Measurements from ENCODE around the gene CDC42.

Gene CDC42

DNA sequence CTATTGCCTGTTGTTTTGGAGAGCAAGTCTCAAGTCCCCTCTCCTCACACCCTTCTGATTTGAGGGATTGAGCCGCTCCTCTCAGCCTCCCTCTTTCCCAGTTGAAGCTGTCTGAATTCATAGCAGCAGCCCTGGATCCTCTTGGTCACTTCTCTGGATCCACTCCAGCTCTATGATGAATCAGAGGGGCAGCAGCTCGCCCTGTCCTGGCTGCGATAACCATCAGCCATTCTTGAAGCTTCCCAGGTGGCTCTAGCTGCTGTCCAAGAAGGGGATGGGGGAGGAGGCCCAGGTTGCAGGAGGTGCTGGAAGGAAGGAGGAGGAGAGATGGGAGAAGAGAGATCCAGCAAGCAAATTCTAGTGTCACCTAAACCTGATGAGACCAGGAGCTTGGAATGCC, 59.1 kb downstream of the CDC42 start:
- no peak for DNase-seq

DNA sequence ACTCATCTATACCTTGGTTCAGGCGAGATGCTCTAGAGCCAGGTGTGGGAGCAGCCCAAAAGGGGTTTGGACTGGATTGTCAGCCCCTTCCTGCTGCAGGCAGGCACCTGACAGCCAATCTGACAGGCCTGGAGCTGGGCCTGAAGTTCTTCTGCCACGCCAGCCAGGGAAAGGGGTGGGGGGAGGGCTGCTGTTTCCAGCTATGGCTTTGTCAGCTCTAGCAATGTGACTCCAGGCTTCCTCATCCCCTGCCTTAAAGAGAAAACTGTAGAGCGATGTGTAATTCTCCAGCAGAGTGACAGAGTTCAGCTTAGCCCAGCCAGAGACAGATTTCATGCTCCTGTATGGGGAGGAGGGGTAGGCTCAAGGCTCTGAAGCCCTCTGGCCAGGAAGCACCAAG, 60.0 kb downstream of the CDC42 start:
- no peak for DNase-seq

DNA sequence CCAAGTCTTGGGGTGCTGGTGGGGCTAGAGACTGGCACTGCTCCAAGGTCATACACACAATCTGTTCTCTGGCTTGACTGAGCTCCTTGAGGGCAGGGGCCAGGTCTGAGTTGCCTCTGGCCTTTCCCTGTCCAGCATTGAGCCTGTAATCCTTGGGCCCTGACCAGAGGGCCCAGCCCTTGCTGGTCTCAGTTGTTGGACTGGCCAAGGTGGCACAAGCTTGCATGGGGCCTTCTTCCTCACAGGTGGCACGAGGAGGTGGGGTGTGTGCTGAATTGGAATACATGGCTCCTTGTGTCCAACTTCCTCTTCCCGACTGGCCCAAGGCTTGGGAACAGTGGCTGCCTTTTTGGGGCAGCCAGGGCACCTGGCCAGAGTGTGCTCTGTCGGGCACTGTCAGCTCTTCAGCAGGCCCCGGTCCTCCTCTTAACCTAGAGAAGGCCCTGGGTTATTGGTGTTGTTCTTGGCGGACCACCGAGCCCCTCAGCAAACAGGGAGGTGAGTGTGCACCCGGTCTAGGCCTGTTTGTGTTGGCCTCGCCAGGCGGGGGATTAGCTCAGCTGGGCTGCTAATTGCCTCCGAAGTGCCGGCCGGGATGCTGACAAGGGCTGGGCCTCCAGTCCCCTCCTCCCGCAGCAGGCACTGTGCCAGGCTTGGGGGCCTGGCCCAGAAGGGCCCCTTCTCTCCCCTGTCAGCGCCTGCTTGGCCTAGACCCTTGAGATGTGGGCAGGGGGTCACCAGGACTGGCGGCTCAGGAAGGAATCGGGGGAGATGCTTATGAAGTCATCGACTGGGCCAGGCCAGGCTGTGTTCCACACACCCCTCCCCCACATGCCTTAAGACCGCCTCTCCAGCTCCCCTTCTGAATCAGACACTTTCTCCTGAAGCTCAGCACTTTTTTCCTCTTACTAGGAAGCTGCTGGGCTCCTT, 61.8 kb downstream of the CDC42 start:
- no peak for DNase-seq

DNA sequence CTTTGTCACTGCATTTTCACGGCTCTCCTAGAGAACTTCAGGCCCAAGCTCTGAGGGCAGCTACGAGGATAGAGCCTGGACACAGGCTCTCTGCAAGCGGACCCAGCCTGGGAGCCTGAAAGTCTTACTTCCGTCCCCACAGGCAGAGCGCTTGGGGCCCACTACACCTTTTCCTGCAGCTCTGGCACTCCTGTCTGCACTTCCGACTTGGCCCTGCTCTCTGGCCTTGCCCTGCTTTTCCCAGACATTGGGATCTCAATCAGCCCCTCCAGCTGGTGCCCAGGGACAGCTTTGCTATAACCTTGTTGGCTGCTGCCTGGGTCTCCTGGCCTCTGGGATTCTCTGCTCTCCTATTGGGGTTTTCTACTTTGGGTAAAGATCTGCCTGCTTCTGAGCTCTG, 62.8 kb downstream of the CDC42 start:
- DNase-seq = no peak

DNA sequence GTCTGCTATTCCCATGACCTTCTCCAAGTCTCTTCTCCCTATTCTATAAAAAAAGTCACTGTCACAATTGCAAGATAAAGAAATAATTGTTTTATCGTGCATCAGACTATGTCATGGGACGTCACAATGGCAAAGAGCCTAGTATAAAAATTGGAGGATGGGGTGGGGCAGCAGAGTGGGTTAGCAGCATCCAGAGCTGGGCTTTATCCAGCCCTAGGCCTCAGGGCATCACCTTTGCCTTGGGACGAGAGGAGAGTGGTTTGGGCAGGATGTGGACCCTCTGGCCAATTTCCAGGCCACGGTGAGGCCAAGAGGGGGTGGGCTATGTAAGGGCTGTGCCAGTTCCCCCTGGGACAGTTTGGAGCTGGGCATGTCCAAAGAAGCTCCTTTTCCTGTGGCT, 64.7 kb downstream of the CDC42 start:
- no peak for DNase-seq

DNA sequence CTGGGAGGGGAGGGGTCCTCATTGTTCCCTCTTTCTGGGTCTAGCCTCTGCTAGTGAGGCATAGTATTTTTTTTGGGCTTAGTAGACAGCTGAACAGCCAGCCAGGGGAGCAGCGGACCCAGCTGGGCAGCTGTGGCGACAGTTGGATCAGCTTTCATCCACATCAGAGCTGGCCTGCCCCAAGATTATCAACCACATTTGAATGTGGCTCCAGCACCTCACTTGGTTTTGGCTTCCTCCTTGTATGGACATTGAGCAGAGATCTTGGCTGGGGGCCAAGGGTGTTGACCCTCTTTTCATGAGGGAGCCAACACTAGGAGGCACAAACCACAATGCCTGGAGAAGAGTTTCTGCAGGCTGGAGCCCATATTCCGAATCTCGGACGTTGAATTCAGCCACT, 65.3 kb downstream of the CDC42 start:
- DNase-seq = no peak

DNA sequence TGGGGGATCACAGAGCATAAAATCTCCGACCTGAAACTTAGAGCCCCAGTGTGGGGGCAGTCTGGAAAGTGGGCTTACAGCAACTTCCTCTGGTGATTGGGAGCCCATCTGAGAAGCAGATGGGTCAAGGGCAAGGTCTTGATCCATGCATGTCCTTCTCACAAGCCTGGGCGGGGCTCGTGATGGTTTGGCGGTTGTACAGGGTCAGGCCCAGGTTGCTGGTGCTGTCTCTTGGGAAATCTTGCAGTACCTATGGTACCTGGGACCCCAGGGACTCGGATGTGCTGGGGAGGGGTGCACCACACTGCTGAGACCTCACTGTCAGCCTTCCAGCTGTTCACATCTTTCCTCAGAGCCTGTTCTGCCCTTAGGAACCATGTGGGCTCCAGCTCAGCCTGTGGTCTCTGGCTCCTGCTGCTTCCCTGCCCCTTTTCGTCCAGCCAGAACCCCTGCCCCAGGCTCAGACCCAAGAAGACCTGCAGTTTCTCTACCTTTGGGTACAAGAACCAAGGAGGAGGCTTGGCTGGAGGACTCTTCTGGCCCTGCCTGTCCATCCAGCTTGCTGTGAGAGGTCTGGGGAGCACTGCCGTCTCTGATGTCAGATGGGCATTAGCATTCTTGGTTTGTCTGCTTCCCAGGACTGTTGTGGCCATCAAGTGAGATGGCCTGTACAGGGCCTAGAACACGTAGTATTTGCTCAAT, 65.9 kb downstream of the CDC42 start:
- no peak for DNase-seq

DNA sequence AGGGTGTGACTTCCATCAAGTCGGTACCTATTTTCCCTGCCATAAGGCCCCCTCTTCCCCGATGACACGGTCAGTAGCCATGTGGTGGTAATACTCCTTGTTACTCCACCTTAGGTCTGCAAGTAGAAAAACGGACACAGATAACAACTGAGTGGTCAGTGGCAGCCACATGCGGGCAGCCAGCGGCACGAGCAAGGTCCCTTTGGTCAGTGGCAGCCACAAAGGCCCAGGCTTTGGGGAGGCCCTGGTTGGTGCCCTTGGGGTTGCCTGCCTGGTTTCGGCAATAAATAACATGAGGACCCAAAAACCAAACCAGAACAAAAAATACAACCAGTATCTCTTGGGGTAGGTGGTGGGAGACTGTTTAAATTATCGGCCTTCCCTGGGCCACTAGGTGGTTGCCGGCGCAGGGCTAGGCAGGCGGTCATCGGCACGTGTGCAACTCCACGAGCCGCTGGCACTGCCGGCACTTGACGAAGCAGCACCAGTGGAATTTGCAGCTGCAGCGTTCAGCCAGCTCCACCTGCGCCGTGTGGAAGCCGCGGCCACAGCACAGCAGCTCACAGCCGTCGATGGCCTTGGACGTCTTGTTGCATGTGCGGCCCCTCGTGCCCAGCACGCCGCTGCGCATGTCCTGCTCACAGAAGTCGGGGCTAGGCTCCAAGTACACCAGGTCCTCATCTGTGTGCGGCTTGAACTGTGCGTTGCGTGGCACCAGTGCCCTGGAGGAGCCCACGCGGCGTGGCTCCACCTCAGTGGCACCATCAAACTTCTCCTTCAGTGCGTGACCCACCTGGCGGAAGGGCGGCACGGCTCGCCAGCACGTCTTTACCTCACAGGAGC, 67.3 kb downstream of the CDC42 start:
- DNase-seq = no peak

DNA sequence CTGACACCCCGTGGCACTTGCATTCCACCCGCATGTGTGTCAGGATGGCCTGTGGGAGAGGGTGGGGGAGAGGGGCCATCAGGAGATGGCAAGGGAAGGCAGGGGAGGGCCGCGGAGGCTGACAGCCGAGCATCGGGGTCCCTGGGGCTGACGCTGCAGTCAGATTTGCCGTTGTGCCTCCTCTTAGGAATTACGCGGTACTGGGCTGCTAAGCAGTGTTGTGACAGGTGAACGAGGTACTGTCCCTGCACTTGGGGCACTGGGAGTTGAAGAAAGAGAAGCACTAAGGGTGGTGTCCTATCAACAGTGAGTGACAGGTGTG, 67.9 kb downstream of the CDC42 start:
- DNase-seq = no peak

DNA sequence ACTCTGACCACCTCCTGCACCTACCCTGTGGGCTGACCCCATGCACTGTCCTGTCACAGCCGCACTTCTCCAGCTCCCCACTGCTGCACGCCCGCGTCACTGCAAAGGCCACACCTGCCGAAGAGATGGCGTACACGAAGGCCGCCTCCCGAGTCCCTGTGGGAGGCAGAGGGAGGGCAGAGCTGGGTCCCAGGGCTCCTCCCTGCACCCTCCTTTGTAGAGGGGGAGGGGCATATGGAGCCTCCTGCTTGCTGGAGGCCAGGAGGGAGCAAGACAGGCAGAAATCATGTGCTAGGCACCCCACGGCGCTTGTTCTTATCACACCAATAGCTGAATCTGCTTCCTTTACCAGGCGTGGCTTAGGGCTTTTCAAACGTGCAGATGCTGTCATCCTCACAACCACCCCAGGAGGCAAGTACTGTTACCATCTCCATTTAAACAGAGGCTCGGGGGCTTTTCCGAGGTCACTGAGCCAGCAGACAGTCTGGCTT, 69.0 kb downstream of the CDC42 start:
- DNase-seq = no peak

DNA sequence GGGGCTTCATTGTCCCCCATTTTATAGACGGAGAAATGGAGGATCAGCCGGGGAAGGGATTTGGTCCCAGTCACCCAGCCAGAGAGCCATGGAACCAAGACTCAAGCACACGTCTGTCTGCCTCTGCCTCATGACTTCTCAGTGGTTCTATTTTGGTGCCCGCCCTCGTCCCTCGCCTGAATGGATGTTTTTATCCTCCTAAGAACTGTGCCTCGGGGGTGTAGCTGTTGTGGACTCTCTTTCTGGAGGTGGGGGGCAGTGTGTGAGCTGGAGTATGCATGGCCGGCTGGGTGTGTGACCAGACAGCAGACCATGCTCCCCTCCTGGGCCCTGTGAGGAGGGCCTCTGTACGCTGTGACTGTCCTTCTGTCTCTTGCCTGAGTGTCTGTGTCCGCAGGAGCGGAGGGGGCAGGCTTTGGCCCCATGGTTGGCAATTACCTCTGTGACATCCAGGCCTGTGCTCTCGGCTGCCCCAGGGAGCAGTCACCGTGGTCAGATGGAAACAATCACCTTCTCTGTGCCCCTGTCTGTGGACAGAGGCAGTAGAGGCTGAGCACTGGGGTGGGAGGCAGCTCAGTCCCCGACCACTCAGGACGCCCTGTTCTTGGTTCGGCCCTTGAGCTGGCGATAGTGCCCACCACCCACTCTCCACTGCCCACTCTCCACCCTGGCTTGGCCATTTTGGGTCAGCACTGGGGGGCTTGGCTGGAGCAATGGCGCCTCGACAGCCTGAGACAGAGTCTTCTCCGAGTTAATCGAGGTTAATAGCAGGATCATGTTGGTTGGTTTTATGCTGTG, 70.0 kb downstream of the CDC42 start:
- no peak for DNase-seq

DNA sequence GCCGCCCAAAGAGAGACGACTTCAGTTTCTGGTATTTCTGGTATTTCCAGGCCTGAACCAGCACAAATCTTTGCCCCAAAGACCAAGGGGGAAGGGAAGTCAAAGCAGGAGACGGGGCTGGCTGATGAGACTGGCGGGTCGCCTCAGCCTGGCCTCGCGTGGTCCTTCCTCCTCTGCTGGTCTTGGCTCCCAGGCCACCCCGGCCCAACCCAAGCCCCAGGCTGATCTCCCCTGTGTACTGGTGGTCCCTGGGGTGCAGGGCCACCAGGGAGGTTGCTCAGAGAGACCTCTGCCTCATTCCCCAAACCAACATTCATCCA, 70.5 kb downstream of the CDC42 start:
- DNase-seq = no peak

DNA sequence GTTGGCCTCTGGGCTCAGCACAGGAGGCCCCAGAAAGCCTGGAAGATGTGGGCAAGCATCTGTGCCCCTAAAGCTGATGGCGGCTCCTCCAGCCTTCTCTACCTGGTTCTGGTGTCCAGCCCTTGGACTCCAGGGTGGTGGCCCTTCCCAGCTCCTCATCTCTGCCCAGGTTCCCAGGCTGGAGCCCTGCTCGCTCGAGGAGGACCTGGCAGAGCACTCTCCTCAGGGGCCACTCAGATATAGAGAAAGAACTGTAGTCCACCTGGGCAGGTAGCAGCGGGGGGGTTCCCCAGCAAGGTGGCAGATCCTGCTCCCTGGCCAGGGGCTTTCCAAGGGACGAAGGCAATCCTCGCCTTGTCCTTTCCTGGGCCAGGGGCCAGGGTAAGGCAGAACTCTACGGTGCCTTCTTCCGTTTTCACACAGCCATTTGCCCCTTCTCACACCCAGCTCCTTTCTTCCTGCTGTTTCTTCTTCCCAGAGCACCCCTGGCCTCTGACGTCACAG, 71.4 kb downstream of the CDC42 start:
- no peak for DNase-seq

DNA sequence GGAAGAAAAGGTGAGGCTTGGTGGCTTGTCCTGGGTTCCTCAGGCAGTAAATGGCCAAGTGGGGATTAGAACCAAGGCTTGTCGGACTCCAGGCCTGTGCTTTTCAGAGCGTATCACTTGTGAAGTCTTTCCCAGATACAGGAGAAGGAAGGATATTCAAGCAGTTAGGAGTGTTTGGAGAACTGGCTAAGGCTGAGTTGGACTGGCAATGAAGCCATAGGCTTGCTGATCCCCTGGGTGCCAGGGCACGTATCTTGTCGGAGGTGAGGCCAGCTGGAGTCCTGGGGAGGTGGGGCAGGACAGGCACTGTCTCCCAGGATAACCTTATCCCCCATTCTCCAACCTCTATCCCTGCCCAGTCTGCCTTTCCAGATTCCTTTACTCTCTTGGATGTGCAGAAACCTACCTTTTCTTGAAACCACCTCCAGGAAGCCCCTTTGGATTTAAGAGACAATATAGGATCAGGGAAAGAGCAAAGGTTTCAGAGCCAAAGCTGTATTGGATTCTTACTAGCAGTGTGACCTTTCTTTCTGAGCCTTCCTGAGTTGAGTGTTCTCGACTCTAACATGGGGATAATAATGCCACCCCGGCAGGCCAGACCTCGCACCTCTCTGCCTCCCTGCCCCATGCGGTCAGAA, 72.2 kb downstream of the CDC42 start:
- DNase-seq = no peak

DNA sequence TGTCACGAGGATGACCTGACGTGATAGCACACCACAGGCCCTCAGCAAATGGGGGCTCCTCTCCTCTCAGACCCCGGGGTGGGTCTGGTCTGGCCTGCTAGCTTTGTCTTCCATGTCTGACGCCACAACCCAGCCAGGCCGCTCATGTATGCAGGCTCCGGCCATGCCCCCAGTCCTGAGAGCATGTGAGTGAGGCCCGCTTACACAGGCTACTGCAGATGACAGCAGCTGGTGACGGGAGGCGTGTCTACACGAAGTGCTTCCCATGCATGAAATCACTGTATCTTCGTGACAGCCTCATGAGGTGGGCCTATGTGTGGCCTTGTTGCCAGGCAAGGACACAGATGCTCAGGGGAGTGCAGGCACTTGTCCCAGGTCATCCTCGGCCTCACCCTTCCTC, 74.0 kb downstream of the CDC42 start:
- DNase-seq = no peak

DNA sequence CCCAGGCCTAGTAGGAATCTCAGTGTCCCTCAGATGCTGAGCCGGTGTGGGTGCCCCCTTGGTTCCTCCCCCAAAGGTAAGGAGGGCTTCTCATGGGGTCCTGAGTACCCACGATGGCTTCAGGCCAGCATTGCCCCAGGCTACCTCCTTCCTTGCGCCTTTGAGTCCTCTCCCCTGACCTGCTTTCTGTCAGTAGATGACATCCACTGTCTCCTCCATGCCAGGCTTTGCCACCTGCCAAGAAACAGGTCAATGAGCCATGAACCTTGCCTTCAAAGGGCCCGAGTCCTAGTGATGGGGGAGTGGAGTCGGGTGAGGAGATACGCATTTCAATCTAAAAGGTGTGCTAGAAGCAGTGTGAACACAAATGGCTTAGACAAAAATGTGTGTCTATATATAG, 74.7 kb downstream of the CDC42 start:
- no peak for DNase-seq

DNA sequence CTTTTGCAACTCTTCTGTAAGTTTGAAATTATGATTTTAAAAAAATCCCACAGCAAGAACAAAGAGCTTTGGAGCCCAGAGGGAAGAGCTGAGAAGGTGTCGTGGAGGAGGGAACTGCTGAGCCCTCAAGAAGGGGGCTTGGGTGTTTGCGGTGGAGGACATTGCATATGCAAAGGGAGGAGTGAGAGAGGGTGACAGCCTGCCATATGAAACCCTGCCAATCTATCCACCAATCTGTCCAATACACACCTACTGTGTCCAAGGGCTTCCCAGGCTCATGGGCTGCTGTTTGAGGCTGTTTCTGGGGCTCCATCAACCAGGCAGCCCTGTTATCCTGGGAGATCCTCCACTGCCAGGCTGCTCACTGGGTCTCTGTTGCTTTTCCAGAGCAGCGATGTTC, 75.2 kb downstream of the CDC42 start:
- no peak for DNase-seq

DNA sequence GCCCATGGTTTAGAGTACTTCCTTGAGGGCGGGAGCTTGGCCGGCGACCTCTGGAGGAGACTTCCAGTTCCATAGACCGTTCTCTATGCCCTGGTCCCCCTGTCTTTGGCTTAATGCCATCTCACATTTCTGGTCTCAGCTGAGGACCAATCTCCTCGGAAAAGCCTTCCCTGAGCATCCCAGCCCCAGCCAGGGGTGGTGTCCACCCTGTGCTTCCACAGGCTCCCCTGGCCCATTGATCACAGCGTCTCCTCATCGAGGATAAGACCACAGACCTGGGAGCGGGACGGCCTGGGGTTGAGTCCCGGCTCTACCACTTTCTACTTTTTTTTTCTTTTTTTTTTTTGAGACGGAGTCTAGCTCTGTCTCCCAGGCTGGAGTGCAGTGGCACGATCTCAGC, 75.9 kb downstream of the CDC42 start:
- DNase-seq = no peak

DNA sequence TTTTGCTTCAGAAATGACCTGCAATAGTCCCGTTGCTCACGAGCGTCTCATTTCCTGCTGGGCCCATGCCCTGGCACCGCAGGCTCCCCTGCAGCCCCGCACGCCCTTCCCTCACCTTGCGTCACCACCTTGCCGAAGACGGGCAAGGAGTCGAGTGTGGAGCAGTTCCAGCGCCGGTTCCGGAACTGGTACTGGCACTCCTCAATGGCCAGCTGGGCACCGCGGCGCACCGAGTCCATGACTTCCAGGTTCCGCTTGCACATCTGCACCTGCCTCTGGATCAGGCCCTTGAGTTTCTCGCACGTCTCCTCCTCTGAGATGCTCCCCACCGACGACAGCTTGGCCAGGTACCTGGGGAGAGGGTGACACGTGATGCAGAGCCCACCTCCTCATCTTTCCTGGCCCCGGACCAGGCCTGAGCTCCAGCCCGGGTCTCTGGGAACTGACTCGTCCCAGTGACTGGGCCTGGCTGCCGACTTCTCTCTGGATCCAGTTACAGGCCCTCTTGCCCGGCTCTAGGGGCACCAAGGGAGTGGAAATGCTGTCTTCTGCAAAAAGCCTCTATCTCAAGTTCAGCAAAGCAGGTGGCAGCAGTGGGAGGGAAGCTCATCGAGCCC, 77.1 kb downstream of the CDC42 start:
- DNase-seq = no peak

DNA sequence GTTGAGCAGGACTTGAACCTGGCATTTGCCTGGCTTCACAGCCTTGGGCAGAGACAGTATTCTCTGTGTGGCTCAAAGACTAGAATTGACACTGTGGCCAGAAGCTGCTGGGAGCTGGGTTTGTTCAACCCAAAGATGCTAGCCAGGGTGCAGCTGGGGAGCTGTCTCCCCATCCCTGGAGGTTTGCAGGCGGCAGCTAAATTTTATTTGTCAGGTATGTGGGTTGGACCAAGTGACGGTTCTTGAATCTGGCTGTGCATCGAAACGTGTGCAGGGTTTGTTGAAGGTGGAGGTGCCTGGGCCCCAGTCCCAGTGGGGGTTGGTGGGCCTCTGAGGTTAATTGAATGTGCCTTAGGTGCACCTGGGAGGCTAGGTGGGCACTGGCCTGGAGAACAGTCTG, 78.6 kb downstream of the CDC42 start:
- DNase-seq = no peak

DNA sequence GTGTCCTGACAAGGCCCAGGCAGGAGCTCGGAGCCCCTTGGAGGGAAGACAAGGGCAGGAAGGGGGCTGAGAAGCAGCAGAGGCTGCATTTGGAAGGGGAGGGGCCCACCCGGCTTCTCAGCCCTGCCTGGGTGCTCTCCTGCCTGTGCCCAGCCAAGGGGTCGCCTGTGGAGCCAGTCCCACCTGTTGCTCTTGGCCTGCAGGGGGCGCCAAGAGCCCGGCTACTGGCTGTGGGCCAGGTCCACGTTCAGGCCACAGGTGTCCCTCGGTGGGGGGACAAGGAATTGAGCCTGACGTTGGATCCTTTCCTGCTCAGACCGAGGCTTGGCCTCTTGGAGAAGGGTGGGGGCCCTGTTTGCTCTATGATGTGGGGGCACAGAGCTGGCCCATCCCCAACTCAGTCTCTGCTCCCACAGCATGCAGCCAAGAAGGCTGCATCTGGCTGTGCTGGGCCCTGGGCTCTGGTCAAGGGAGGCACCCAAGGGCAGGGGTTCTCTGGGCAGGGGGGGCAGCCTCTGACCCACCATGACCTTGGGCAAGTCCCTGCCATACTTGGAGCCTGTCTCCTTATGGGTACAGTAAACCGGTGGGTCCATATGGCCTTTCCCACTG, 79.5 kb downstream of the CDC42 start:
- DNase-seq = peak; percentile 49

Data from CD4-positive, alpha-beta T cell treated with Interleukin-21 for 1 hour (primary cell).